Measurements from ENCODE around the gene CATSPERD.
"Not testable (repeated sequence)": the region's sequence is repeated elsewhere in the genome, so short reads cannot be mapped to it uniquely, and the experiment has no call there.

Gene CATSPERD

DNA sequence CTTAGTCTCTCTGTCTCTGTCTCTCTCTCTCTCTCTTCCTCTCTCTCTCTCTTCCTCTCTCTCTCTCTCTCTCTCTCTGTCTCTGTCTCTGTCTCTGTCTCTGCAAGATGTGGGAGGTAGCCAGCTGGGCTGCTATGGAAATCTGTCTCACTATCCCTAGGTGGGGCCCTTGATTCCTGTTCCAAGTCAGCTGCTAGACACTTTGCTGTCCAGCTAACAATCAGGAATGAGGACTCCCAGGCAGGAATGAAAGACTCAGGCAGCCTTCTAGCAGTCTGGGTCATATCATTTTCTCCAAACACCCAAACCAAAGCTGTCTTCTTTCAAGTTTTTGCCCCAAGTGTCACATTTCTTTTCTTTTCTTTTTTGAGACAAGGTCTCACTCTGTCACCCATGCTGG is 23.2 kb downstream of the CATSPERD start:
- no peaks in the 10 kb centered on the region for H3K27me3 ChIP-seq (replicated peaks; ENCODE audit: control insufficient read depth, insufficient read depth, low read length, poor library complexity, severe bottlenecking)
- H3K9me3 ChIP-seq (ENCODE audit: control insufficient read depth, low read length) = no peaks in the 10 kb centered on the region
- no peak overlapping the region for H3K4me3 ChIP-seq (ENCODE audit: insufficient read depth, low read depth, low read length, poor library complexity, severe bottlenecking)
- H3K4me1 ChIP-seq (ENCODE audit: control insufficient read depth, insufficient read depth, low read length, poor library complexity, severe bottlenecking) = no peaks in the 10 kb centered on the region
- no peak overlapping the region for H3K27ac ChIP-seq (ENCODE audit: insufficient read depth, low read length, poor library complexity, severe bottlenecking)
- H3K36me3 ChIP-seq (ENCODE audit: control insufficient read depth, insufficient read depth, low read length) = no peaks in the 10 kb centered on the region
- DNase-seq = no peak

DNA sequence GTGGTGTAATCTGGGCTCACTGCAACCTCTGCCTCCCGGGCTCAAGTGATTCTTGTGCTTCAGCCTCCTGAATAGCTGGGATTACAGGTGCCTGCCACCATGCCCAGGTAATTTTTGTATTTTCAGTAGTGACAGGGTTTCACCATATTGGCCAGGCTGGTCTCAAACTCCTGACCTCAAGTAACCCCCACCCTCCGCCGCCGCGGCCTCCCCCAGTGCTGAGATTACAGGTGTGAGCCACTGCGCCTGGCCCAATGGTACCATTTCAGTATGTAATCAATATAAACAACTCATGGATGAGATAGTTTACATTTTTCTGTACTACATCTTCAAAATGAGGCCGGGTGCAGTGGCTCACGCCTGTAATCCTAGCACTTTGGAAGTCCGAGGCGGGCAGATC is 24.6 kb downstream of the CATSPERD start:
- H3K4me3 ChIP-seq (ENCODE audit: insufficient read depth, low read depth, low read length, poor library complexity, severe bottlenecking); H3K4me1 ChIP-seq (ENCODE audit: control insufficient read depth, insufficient read depth, low read length, poor library complexity, severe bottlenecking); DNase-seq; H3K36me3 ChIP-seq (ENCODE audit: control insufficient read depth, insufficient read depth, low read length); H3K27ac ChIP-seq (ENCODE audit: insufficient read depth, low read length, poor library complexity, severe bottlenecking); H3K9me3 ChIP-seq (ENCODE audit: control insufficient read depth, low read length); H3K27me3 ChIP-seq (replicated peaks; ENCODE audit: control insufficient read depth, insufficient read depth, low read length, poor library complexity, severe bottlenecking): not testable (repeated sequence)

DNA sequence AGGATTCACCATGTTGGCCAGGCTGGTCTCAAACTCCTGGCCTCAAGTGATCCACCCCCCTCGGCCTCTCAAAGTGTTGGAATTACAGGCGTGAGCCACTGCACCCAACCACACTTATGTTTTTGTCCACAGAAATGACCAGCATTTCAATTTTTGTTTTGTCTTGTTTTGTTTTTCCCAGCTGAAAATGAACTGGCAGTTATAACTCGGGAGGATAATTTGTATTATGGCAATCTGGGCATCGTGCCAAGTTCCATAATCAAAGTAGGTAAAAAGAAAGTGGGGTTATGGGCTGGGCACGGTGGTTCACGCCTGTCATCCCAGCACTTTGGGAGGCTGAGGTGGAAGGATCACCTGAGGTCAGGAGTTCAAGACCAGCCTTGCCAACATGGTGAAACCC is 28.5 kb downstream of the CATSPERD start:
- H3K9me3 ChIP-seq (ENCODE audit: control insufficient read depth, low read length); H3K27me3 ChIP-seq (replicated peaks; ENCODE audit: control insufficient read depth, insufficient read depth, low read length, poor library complexity, severe bottlenecking); DNase-seq; H3K36me3 ChIP-seq (ENCODE audit: control insufficient read depth, insufficient read depth, low read length); H3K27ac ChIP-seq (ENCODE audit: insufficient read depth, low read length, poor library complexity, severe bottlenecking); H3K4me1 ChIP-seq (ENCODE audit: control insufficient read depth, insufficient read depth, low read length, poor library complexity, severe bottlenecking); H3K4me3 ChIP-seq (ENCODE audit: insufficient read depth, low read depth, low read length, poor library complexity, severe bottlenecking): not testable (repeated sequence)

DNA sequence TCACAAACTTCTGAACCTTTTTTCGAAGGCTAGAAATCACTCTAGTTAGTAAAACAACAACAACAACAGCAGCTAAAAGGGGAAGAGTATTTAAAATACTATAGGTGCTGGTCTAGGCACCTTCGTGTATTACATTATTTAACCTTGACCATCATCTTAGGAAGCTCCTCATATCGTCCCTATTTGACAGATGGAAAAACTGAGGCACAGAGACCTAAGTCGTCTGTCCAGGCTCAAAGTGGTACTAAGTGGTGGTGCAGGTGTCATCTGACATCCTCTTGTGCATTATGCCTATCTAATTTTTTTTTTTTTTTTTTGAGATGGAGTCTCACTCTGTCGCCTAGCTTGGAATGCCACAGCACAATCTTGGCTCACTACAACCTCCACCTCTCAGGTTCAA is 29.1 kb downstream of the CATSPERD start:
- no peaks in the 10 kb centered on the region for H3K4me1 ChIP-seq (ENCODE audit: control insufficient read depth, insufficient read depth, low read length, poor library complexity, severe bottlenecking)
- no peaks in the 10 kb centered on the region for H3K9me3 ChIP-seq (ENCODE audit: control insufficient read depth, low read length)
- H3K4me3 ChIP-seq (ENCODE audit: insufficient read depth, low read depth, low read length, poor library complexity, severe bottlenecking) = no peak overlapping the region
- no peak overlapping the region for H3K27ac ChIP-seq (ENCODE audit: insufficient read depth, low read length, poor library complexity, severe bottlenecking)
- no peaks in the 10 kb centered on the region for H3K36me3 ChIP-seq (ENCODE audit: control insufficient read depth, insufficient read depth, low read length)
- no peaks in the 10 kb centered on the region for H3K27me3 ChIP-seq (replicated peaks; ENCODE audit: control insufficient read depth, insufficient read depth, low read length, poor library complexity, severe bottlenecking)
- DNase-seq = no peak

DNA sequence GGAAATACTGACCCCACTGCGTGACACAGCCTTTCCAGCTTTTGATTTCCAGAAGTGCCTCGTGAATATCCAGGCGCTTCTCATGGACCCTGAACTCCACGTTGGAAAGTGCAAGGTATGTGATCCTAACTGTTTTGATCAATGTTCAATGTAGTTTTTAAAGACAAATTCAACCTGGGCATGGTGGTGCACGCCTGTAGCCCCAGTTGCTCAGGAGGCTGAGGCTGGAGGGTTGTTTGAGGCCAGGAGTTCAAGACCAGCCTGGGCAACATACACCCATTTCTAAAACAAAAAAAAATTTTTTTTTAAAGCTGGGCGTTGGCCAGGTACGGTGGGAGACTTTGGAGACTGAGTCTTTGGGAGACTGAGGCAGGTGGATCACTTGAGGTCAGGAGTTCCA is 31.3 kb downstream of the CATSPERD start:
- Histone ChIP-seq H3K4me3 (ENCODE audit: insufficient read depth, low read depth, low read length, poor library complexity, severe bottlenecking) (no peak overlapping the region), H3K4me1 (ENCODE audit: control insufficient read depth, insufficient read depth, low read length, poor library complexity, severe bottlenecking) (no peaks in the 10 kb centered on the region), H3K9me3 (ENCODE audit: control insufficient read depth, low read length) (no peaks in the 10 kb centered on the region), H3K27ac (ENCODE audit: insufficient read depth, low read length, poor library complexity, severe bottlenecking) (no peak overlapping the region), H3K27me3 (replicated peaks; ENCODE audit: control insufficient read depth, insufficient read depth, low read length, poor library complexity, severe bottlenecking) (no peaks in the 10 kb centered on the region), H3K36me3 (ENCODE audit: control insufficient read depth, insufficient read depth, low read length) (no peaks in the 10 kb centered on the region)
- no peak for DNase-seq

DNA sequence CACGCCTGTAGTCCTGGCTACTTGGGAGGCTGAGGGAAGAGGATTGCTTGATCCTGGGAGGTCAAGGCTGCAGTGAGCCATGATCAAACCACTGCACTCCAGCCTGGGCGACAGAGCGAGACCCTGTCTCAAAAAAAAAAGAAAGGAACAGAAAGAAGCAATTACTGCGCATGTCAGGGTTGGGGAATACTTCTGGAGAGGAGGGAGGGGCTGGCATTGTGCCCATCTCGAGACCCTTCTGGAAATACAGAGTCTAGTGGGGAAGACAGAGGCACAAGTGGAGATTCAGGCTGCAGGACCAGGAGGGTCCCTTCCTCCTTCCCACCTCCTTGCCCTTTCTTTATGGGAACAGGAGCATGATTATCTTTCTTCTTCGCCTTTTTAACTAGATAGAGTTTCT is 33.3 kb downstream of the CATSPERD start:
- no peak for DNase-seq
- Histone ChIP-seq H3K27ac (ENCODE audit: insufficient read depth, low read length, poor library complexity, severe bottlenecking) (no peak overlapping the region), H3K27me3 (replicated peaks; ENCODE audit: control insufficient read depth, insufficient read depth, low read length, poor library complexity, severe bottlenecking) (no peaks in the 10 kb centered on the region), H3K4me3 (ENCODE audit: insufficient read depth, low read depth, low read length, poor library complexity, severe bottlenecking) (no peak overlapping the region), H3K4me1 (ENCODE audit: control insufficient read depth, insufficient read depth, low read length, poor library complexity, severe bottlenecking) (no peaks in the 10 kb centered on the region), H3K9me3 (ENCODE audit: control insufficient read depth, low read length) (no peaks in the 10 kb centered on the region), H3K36me3 (ENCODE audit: control insufficient read depth, insufficient read depth, low read length) (no peaks in the 10 kb centered on the region)

DNA sequence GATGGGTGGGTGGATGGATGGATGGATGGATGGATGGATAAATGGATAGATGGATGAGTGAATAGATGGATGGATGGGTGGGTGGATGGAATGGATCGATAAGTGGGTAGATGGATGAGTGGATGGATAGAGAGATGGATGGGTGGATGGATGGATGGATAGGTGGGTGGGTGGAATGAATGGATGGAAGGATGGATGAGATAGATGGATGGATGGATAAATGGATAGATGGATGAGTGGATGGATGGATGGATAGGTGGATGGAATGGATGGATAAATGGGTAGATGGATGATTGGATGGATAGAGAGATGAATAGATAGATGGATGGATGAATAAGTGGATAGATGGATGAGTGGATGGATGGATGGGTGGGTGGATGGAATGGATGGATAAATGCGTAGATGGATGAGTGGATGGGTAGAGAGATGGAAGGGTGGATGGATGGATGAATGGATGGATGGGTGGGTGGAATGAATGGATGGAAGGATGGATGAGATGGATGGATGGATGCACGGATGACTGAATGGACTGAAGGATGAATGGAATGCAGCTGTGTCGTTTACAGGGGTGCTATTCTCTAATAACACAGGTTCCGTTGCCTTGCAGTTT is 42.3 kb downstream of the CATSPERD start:
- Histone ChIP-seq H3K9me3 (ENCODE audit: control insufficient read depth, low read length) (no peaks in the 10 kb centered on the region), H3K27ac (ENCODE audit: insufficient read depth, low read length, poor library complexity, severe bottlenecking) (no peak overlapping the region), H3K27me3 (replicated peaks; ENCODE audit: control insufficient read depth, insufficient read depth, low read length, poor library complexity, severe bottlenecking) (no peaks in the 10 kb centered on the region), H3K4me1 (ENCODE audit: control insufficient read depth, insufficient read depth, low read length, poor library complexity, severe bottlenecking) (no peaks in the 10 kb centered on the region), H3K36me3 (ENCODE audit: control insufficient read depth, insufficient read depth, low read length) (no peaks in the 10 kb centered on the region), H3K4me3 (ENCODE audit: insufficient read depth, low read depth, low read length, poor library complexity, severe bottlenecking) (no peak overlapping the region)
- no peak for DNase-seq

DNA sequence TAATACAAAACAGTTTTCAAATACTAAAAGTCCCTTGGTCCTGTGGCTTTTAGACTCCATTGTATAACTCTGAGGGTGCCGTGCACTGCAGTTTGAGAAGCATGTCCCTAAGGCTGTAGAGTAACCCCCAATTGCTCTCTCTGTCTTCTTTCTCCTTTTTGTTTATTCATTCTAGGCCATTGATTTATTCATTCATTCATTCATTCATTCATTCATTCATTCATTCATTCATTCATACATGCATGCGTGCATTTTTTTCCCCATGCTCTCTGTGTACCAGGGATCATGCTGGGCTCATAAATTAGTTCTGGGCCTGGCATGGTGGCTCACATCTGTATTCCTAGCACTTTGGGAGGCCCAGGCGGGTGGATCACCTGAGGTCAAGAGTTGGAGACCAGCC is 44.8 kb downstream of the CATSPERD start:
- no peaks in the 10 kb centered on the region for H3K27me3 ChIP-seq (replicated peaks; ENCODE audit: control insufficient read depth, insufficient read depth, low read length, poor library complexity, severe bottlenecking)
- H3K4me3 ChIP-seq (ENCODE audit: insufficient read depth, low read depth, low read length, poor library complexity, severe bottlenecking) = no peak overlapping the region
- H3K27ac ChIP-seq (ENCODE audit: insufficient read depth, low read length, poor library complexity, severe bottlenecking) = no peak overlapping the region
- H3K9me3 ChIP-seq (ENCODE audit: control insufficient read depth, low read length) = no peaks in the 10 kb centered on the region
- H3K4me1 ChIP-seq (ENCODE audit: control insufficient read depth, insufficient read depth, low read length, poor library complexity, severe bottlenecking) = no peaks in the 10 kb centered on the region
- no peak for DNase-seq
- H3K36me3 ChIP-seq (ENCODE audit: control insufficient read depth, insufficient read depth, low read length) = no peaks in the 10 kb centered on the region

DNA sequence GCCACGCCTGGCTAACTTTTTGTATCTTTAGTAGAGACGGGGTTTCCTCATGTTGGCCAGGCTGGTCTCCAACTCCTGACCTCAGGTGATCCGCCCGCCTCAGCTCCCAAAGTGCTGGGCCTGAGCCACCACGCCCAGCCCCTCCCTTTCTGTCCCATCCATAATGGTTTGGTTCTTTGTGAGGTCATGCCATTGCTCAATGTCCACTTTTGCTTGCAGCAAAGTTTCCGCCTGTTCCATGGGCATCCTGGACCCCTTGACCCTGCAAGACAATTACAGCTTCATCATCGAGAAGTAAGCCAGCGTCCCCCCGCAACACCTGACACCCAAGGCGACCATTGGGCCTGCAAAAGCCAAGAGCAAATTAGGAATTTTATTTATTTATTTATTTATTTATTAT is 47.5 kb downstream of the CATSPERD start:
- Histone ChIP-seq H3K9me3 (ENCODE audit: control insufficient read depth, low read length) (no peaks in the 10 kb centered on the region), H3K4me3 (ENCODE audit: insufficient read depth, low read depth, low read length, poor library complexity, severe bottlenecking) (no peak overlapping the region)
- DNase-seq = no peak

DNA sequence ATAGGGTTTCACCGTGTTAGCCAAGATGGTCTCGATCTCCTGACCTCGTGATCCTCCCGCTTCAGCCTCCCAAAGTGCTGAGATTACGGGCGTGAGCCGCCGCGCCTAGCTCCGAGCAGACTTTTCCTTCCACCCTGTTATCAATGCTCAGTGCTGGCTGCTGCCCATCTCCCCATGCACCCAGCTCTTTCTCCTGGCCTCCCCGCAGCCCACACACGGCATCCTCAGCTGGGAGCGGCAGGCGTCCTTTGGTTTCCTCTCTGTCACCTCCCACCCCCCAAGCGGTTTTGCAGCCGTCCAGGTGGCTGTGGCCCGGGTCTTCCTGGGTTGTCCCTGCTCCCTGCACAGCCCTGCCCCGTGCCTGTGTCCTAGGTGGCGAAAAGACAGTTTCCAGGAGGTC is 52.0 kb downstream of the CATSPERD start:
- Histone ChIP-seq H3K4me3 (ENCODE audit: insufficient read depth, low read depth, low read length, poor library complexity, severe bottlenecking) (no peak overlapping the region), H3K9me3 (ENCODE audit: control insufficient read depth, low read length) (no peaks in the 10 kb centered on the region), H3K36me3 (ENCODE audit: control insufficient read depth, insufficient read depth, low read length) (no peaks in the 10 kb centered on the region), H3K4me1 (ENCODE audit: control insufficient read depth, insufficient read depth, low read length, poor library complexity, severe bottlenecking) (no peaks in the 10 kb centered on the region), H3K27ac (ENCODE audit: insufficient read depth, low read length, poor library complexity, severe bottlenecking) (no peak overlapping the region), H3K27me3 (replicated peaks; ENCODE audit: control insufficient read depth, insufficient read depth, low read length, poor library complexity, severe bottlenecking) (no peaks in the 10 kb centered on the region)
- DNase-seq = no peak

More for the DNA sequence above, 47.5 kb downstream of the CATSPERD start:
- Histone ChIP-seq H3K36me3 (ENCODE audit: control insufficient read depth, insufficient read depth, low read length) (no peaks in the 10 kb centered on the region), H3K27me3 (replicated peaks; ENCODE audit: control insufficient read depth, insufficient read depth, low read length, poor library complexity, severe bottlenecking) (no peaks in the 10 kb centered on the region), H3K27ac (ENCODE audit: insufficient read depth, low read length, poor library complexity, severe bottlenecking) (no peak overlapping the region), H3K4me1 (ENCODE audit: control insufficient read depth, insufficient read depth, low read length, poor library complexity, severe bottlenecking) (no peaks in the 10 kb centered on the region)

DNA sequence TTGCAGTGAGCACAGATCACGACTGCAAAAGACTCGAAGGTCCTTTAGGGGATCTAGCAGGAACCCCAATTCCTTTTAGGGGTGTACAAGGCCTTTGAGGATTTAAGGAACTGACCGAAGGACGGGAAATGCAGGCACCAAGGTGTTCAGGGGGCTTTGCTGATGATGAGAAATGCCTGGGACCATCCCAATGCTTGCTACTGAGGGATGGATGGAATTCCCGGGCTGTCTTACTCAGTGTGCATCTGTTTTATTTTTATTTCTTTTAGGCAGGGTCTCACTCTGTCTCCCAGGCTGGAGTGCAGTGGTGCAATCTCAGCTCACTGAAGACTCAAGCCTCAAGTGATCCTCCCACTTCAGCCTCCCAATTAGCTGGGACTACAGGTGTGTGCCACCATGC is 52.8 kb downstream of the CATSPERD start:
- H3K9me3 ChIP-seq (ENCODE audit: control insufficient read depth, low read length) = no peaks in the 10 kb centered on the region
- no peak for DNase-seq
- H3K4me3 ChIP-seq (ENCODE audit: insufficient read depth, low read depth, low read length, poor library complexity, severe bottlenecking) = no peak overlapping the region
- no peaks in the 10 kb centered on the region for H3K4me1 ChIP-seq (ENCODE audit: control insufficient read depth, insufficient read depth, low read length, poor library complexity, severe bottlenecking)
- H3K36me3 ChIP-seq (ENCODE audit: control insufficient read depth, insufficient read depth, low read length) = no peaks in the 10 kb centered on the region
- H3K27me3 ChIP-seq (replicated peaks; ENCODE audit: control insufficient read depth, insufficient read depth, low read length, poor library complexity, severe bottlenecking) = no peaks in the 10 kb centered on the region
- H3K27ac ChIP-seq (ENCODE audit: insufficient read depth, low read length, poor library complexity, severe bottlenecking) = no peak overlapping the region

Measured in effector memory CD4-positive, alpha-beta T cell (primary cell).